Endothelial cell of umbilical vein (primary cell): ENCODE measurements around the gene TCERG1L. TPM values are rescaled to one million over a fixed set of nuclear protein-coding genes. Genes with fewer than 3 reads are reported as not detected.

Source experiments
- BruUV-seq: library from RNA; stranded (reverse); fragments of 400-500 nt; replicated peaks from 2 replicates; lab custom pipeline; 2021; lab: Mats Ljungman, UMichigan
- CTCF ChIA-PET: fragments of 300-600, 350-600 bp; sonication (Branson Sonifier 250); formaldehyde crosslinking; loops from one replicate; lab custom pipeline; 2021; ENCODE audit warnings: antibody characterized with exemption, inconsistent platforms; lab: Charles Lee
- POLR2A ChIA-PET: fragments of 300-600, 350-600 bp; sonication (Branson Sonifier 250); formaldehyde crosslinking; loops from one replicate; lab custom pipeline; 2021; ENCODE audit warnings: antibody characterized with exemption, inconsistent platforms; lab: Charles Lee
- DNase-seq: peaks from one replicate; pipeline ENCODE4 v3.0.0-alpha.2; 2011; ENCODE audit warnings: low read depth, low spot score
- FAIRE-seq: peaks from 2 replicates; lab custom pipeline; 2011; peaks lifted over from hg19 to GRCh38; lab: Jason Lieb, UNC
- H2AFZ ChIP-seq: 2 replicates; pipeline ENCODE4 v1.6.0; 2012; ENCODE audit warnings: low read depth, low read length, control low read depth, inconsistent platforms
- H3K27ac ChIP-seq: 2 replicates; pipeline ENCODE4 v1.5.1; 2011; ENCODE audit warnings: low read depth, mild to moderate bottlenecking, control low read depth, low read length, moderate library complexity; ENCODE audit not compliant: insufficient read depth
- H3K27me3 ChIP-seq, 2 experiments: 2 replicates each; pipeline versions ENCODE4 v1.6.0 to v1.6.1; 2011; ENCODE audit warnings: low read length in 2 of 2, mixed read lengths in 1 of 2; ENCODE audit not compliant: control insufficient read depth in 2 of 2, insufficient read depth in 2 of 2
- H3K36me3 ChIP-seq, 2 experiments: 2 replicates in 1 of 2; 3 replicates in 1 of 2; pipeline ENCODE4 v1.5.1; 2011; ENCODE audit warnings: low read length in 2 of 2, mild to moderate bottlenecking in 1 of 2, moderate library complexity in 1 of 2; ENCODE audit not compliant: control insufficient read depth in 2 of 2, insufficient read depth in 2 of 2; ENCODE audit errors: extremely low read depth in 1 of 2
- H3K4me1 ChIP-seq: 3 replicates; pipeline ENCODE4 v1.5.1; 2011; ENCODE audit warnings: mild to moderate bottlenecking, low read length; ENCODE audit not compliant: control insufficient read depth, insufficient read depth; ENCODE audit errors: extremely low read depth
- H3K4me2 ChIP-seq: 2 replicates; pipeline ENCODE4 v1.6.1; 2011; ENCODE audit warnings: low read length, control low read depth, mixed read lengths; ENCODE audit not compliant: insufficient read depth
- H3K4me3 ChIP-seq, 3 experiments: fragments of 200-600 bp in 1 of 3; sonication (generic), shearing (Covaris generic) in 1 of 3; replicated peaks in 1 of 3; 2 replicates each; pipeline ENCODE4 v1.5.1; 2011 to 2016; ENCODE audit warnings: control low read depth in 3 of 3, low read length in 3 of 3, mild to moderate bottlenecking in 2 of 3, inconsistent platforms in 1 of 3, low read depth in 1 of 3, moderate library complexity in 1 of 3; ENCODE audit not compliant: insufficient read depth in 1 of 3
- H3K79me2 ChIP-seq: 2 replicates; pipeline ENCODE4 v1.6.0; 2012; ENCODE audit warnings: low read length, inconsistent platforms; ENCODE audit not compliant: control insufficient read depth, insufficient read depth
- H3K9ac ChIP-seq: replicated peaks from 2 replicates; pipeline ENCODE3; 2011; ENCODE audit warnings: low read length, control low read depth; ENCODE audit not compliant: insufficient read depth; ENCODE audit errors: extremely low read depth
- H3K9me1 ChIP-seq: replicated peaks from 3 replicates; pipeline ENCODE4 v1.6.0; 2011; ENCODE audit warnings: mild to moderate bottlenecking, low read length; ENCODE audit not compliant: control insufficient read depth, insufficient read depth; ENCODE audit errors: extremely low read depth
- H3K9me3 ChIP-seq: replicated peaks from 2 replicates; pipeline ENCODE4 v1.5.1; 2012; ENCODE audit warnings: low read length, inconsistent platforms; ENCODE audit not compliant: control insufficient read depth, insufficient read depth
- H4K20me1 ChIP-seq: replicated peaks from 2 replicates; pipeline ENCODE3; 2011; ENCODE audit warnings: mild to moderate bottlenecking, low read length; ENCODE audit not compliant: control insufficient read depth, insufficient read depth; ENCODE audit errors: extremely low read depth
- CTCF ChIP-seq, 2 donors: IDR thresholded peaks; 1 replicate in 1 of 2; 2 replicates in 1 of 2; pipeline ENCODE4 v1.5.1; 2011; ENCODE audit warnings: low read length in 2 of 2, mild to moderate bottlenecking in 2 of 2, moderate library complexity in 2 of 2, control low read depth in 1 of 2, inconsistent platforms in 1 of 2, low read depth in 1 of 2; ENCODE audit not compliant: insufficient read depth in 1 of 2; ENCODE audit errors: extremely low read depth in 1 of 2
- EZH2 ChIP-seq: IDR thresholded peaks from 2 replicates; pipeline ENCODE4 v1.6.1; 2012; ENCODE audit warnings: borderline replicate concordance, low read depth, mild to moderate bottlenecking, moderate library complexity, low read length, inconsistent platforms; ENCODE audit not compliant: severe bottlenecking
- FOS ChIP-seq: IDR thresholded peaks from 2 replicates; pipeline ENCODE4 v1.6.1; 2011; ENCODE audit warnings: mild to moderate bottlenecking, low read length, moderate library complexity, borderline replicate concordance; ENCODE audit not compliant: insufficient read depth
- GATA2 ChIP-seq: IDR thresholded peaks from 2 replicates; pipeline ENCODE4 v1.7.0; 2011; ENCODE audit warnings: low read depth, mild to moderate bottlenecking, moderate library complexity, mixed read lengths, low read length; ENCODE audit not compliant: insufficient read length, insufficient read depth
- JUN ChIP-seq: IDR thresholded peaks from 2 replicates; pipeline ENCODE4 v1.6.1; 2011; ENCODE audit warnings: borderline replicate concordance, low read depth; ENCODE audit not compliant: insufficient read length, insufficient read depth
- MAX ChIP-seq: IDR thresholded peaks from 2 replicates; pipeline ENCODE4 v1.6.1; 2011; ENCODE audit not compliant: insufficient read depth, insufficient read length
- MYC ChIP-seq: IDR thresholded peaks from one replicate; pipeline ENCODE4 v1.6.1; 2011; ENCODE audit warnings: mild to moderate bottlenecking, low read depth, low read length
- POLR2A ChIP-seq: IDR thresholded peaks from 2 replicates; pipeline ENCODE4 v1.6.1; 2012; ENCODE audit warnings: low read depth, mild to moderate bottlenecking, control low read depth, low read length
- POLR2AphosphoS5 ChIP-seq: IDR thresholded peaks from 2 replicates; pipeline ENCODE4 v1.6.1; 2012; ENCODE audit warnings: low read depth, mild to moderate bottlenecking, control low read depth, low read length, moderate library complexity; ENCODE audit not compliant: insufficient read depth
- dilution Hi-C: fragments of 300-500 bp; cut with MboI; formaldehyde crosslinking; loops from one replicate; pipeline ENCODE4 v1.15.0; 2019; ENCODE audit warnings: low sequenced_read_pairs; ENCODE audit not compliant: extremely low pct_ligation_motif_present
- intact Hi-C: fragments of 100-400 bp; cut with micrococcal nuclease; formaldehyde crosslinking; loops from one replicate; pipeline ENCODE4 v1.10.0; 2022
- polyA plus RNA-seq, 4 experiments: library from polyadenylated mRNA; depleted of rRNA in 3 of 4; stranded (reverse) in 3 of 4; unstranded in 1 of 4; fragments of >200 nt; gene quantifications; 2 replicates each; pipeline versions ENCODE4 v1.2.1 to v1.2.3, GENCODE V29; 2011 to 2012; ENCODE audit warnings: missing spikeins in 1 of 4
- total RNA-seq: library from RNA; stranded (reverse); gene quantifications from 2 replicates; pipeline ENCODE4 v1.2.3, GENCODE V29; 2021

The TCERG1L gene
- total and polyA plus RNA-seq, 2 donors (not counting 3 experiments of a cell fraction or from before 2014, with no cell fraction given) = not detected

- ChIA-PET CTCF (no interaction called here), POLR2A (no interaction called here)
- no peaks in the 10 kb centered on the region for H3K36me3 ChIP-seq
- no peak overlapping the region for H3K9ac ChIP-seq
- no peaks in the 10 kb centered on the region for H3K79me2 ChIP-seq
- TF ChIP-seq FOS (no peak), MAX (no peak), POLR2AphosphoS5 (no peak), CTCF (IDR thresholded peaks at IDR 0.05; ENCODE audit: extremely low read depth in 1 of 2, insufficient read depth in 1 of 2, low read depth in 1 of 2, low read length in 2 of 2) (no peak), JUN (no peak), POLR2A (no peak), MYC (no peak), GATA2 (no peak), EZH2 (no peak)
- no peak overlapping the region for H3K4me2 ChIP-seq
- no peak overlapping the region for H3K27ac ChIP-seq
- DNase-seq = no peak
- no peaks in the 10 kb centered on the region for H3K9me1 ChIP-seq
- H4K20me1 ChIP-seq = no peaks in the 10 kb centered on the region
- H3K27me3 ChIP-seq = no peaks in the 10 kb centered on the region
- peaks cover 7% of the 10 kb centered on the region for H3K9me3 ChIP-seq
- dilution Hi-C loops (no loop called here), intact Hi-C loops (no loop called here)
- H3K4me3 ChIP-seq = no peak overlapping the region
- no peaks in the 10 kb centered on the region for H3K4me1 ChIP-seq
- BruUV-seq = no TSS peak
- no peak for FAIRE-seq
- H2AFZ ChIP-seq = no peak overlapping the region
Measured at GRCh38 chr10:131113165-131113564, 198.4 kb downstream of the TCERG1L start.
